ENCODE data around the gene FOXO6. TPM values are rescaled to one million over a fixed set of nuclear protein-coding genes. Genes with fewer than 3 reads are reported as not detected.
A peak's percentile ranks its signal among the peaks of the same experiment; 100 is the strongest.

The FOXO6 gene
- total and polyA plus RNA-seq, 9 of the 15 experiments (the other 6 are each of a cell fraction or from before 2014, with no cell fraction given) = 0.04 to 0.31 (median 0.12) TPM; not detected in 5

DNA sequence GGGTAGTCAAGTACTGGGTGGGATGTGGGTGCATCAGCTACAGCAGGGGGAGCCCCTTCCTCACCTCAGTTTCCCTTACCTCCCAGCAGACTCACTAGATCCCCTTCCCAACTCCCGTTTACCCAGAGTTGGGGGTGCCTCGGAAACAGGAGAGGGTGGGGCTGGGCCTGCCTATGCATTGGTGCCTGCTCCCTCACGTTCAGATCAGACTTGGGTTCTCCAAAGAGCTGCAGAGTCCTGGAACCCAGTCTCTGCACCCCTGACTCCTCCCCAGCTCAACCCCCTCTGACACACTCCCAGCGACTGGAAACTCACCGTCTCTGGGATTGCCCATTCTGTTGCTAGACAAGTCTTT lies 6.0 kb downstream of the FOXO6 start:
- Histone ChIP-seq H3K9ac (ENCODE audit: insufficient read depth in 1 of 2, low read depth in 2 of 2, low read length in 2 of 2) (no peak overlapping the region), H2AFZ (ENCODE audit: low read depth, low read length) (no peak overlapping the region), H3K27me3 (ENCODE audit: control insufficient read depth in 2 of 2, insufficient read depth in 2 of 2, low read length in 2 of 2) (peaks cover 9 to 48% of the 10 kb centered on the region in 2 experiments), H3K79me2 (ENCODE audit: control insufficient read depth, insufficient read depth, low read length) (no peaks in the 10 kb centered on the region), H3K9me1 (ENCODE audit: control insufficient read depth, insufficient read depth, low read length) (no peaks in the 10 kb centered on the region), H3K4me3 (no peak overlapping the region), H3K4me1 (replicated peaks in 1 of 2; ENCODE audit: control insufficient read depth in 2 of 2, insufficient read depth in 2 of 2, low read length in 2 of 2) (peaks cover 9 to 29% of the 10 kb centered on the region in 2 experiments; a peak in 4 of 5 replicates), H3K9me3 (replicated peaks; ENCODE audit: control insufficient read depth, insufficient read depth, low read depth, low read length) (no peaks in the 10 kb centered on the region), H3K4me2 (ENCODE audit: insufficient read depth, low read length) (no peak overlapping the region), H3K27ac (ENCODE audit: extremely low read depth, low read depth, low read length) (no peak overlapping the region), H3K36me3 (ENCODE audit: control insufficient read depth, insufficient read depth, low read length) (no peaks in the 10 kb centered on the region), H4K20me1 (replicated peaks; ENCODE audit: control insufficient read depth, insufficient read depth, low read length) (peaks cover 16% of the 10 kb centered on the region)
- no peak for TF ChIP-seq TRIM28 (IDR thresholded peaks at IDR 0.05)
- 0 out of 2 replicates have a peak, but pooled peaks have one; percentile 10 for TF ChIP-seq TEAD2 (tag; IDR thresholded peaks at IDR 0.05)
- DNase-seq (ENCODE audit: extremely low read depth in 1 of 4, low spot score in 3 of 4) (no peak), FAIRE-seq (no peak), ATAC-seq (no peak)
- ChIA-PET CTCF (ENCODE audit: low intra/inter-chr PET ratio) (no interaction called here), POLR2A (interaction anchor here (0.5 to 0.8 kb wide), 3 partner anchors 10 to 32 kb away, joined by 3 to 4 read pairs (median 4); no protein-coding TSS in a partner anchor)
- BruUV-seq (replicated peaks) = no TSS peak
- in situ Hi-C loops (cut with MboI) (no loop called here), intact Hi-C loops (cut with micrococcal nuclease) (no loop called here)
- 2% methylated on average over 5 of the region's 5 CpGs for WGBS (ENCODE audit: insufficient coverage, low coverage, missing lambda C conversion rate)

DNA sequence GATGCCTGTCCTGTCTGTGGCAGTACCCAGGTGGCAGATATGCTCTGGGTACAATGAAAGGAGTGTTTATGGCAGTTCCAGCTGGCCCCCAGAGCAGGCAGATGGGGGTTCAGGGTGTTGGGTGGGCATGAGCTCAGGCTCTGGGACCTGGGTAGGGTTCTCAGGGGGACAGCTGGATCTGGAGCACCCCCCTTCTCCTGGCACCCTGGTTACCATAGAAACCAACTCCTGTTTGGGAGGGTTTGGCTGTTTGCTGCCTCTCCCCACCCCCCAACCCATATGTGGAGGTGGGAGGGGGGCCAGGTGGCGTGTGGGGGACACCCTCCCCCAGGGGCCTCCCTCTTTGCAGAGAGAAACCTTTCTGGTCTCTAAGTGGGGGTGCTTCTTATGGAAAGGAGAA lies 7.1 kb downstream of the FOXO6 start:
- peaks cover 22% of the 10 kb centered on the region for H4K20me1 ChIP-seq (replicated peaks; ENCODE audit: control insufficient read depth, insufficient read depth, low read length)
- H3K27me3 ChIP-seq (ENCODE audit: control insufficient read depth in 2 of 2, insufficient read depth in 2 of 2, low read length in 2 of 2) = peaks cover 2 to 44% of the 10 kb centered on the region in 2 experiments; a peak in 4 of 5 replicates
- H3K79me2 ChIP-seq (ENCODE audit: control insufficient read depth, insufficient read depth, low read length) = no peaks in the 10 kb centered on the region
- H3K9me3 ChIP-seq (replicated peaks; ENCODE audit: control insufficient read depth, insufficient read depth, low read depth, low read length) = no peaks in the 10 kb centered on the region
- no peaks in the 10 kb centered on the region for H3K9me1 ChIP-seq (ENCODE audit: control insufficient read depth, insufficient read depth, low read length)
- POLR2A ChIA-PET = no interaction called here
- no peak overlapping the region for H3K9ac ChIP-seq (ENCODE audit: insufficient read depth in 1 of 2, low read depth in 2 of 2, low read length in 2 of 2)
- H3K4me1 ChIP-seq (replicated peaks in 1 of 2; ENCODE audit: control insufficient read depth in 2 of 2, insufficient read depth in 2 of 2, low read length in 2 of 2) = peaks cover 10 to 28% of the 10 kb centered on the region in 2 experiments; a peak in 4 of 5 replicates
- in situ Hi-C loops (cut with MboI) (no loop called here), intact Hi-C loops (cut with micrococcal nuclease) (no loop called here)
- no peak overlapping the region for H3K4me2 ChIP-seq (ENCODE audit: insufficient read depth, low read length)
- no peak overlapping the region for H2AFZ ChIP-seq (ENCODE audit: low read depth, low read length)
- ATAC-seq = no peak
- no peak for FAIRE-seq
- no peak overlapping the region for H3K27ac ChIP-seq (ENCODE audit: extremely low read depth, low read depth, low read length)
- no TSS peak for BruUV-seq (replicated peaks)
- TF ChIP-seq ETV6 (IDR thresholded peaks at IDR 0.05; ENCODE audit: borderline replicate concordance in 1 of 2, low read depth in 2 of 2, low read length in 1 of 2) = no peak
- TF ChIP-seq ETV6 (CRISPR knock-in tag; IDR thresholded peaks at IDR 0.05; ENCODE audit: borderline replicate concordance) = no peak
- no peak for TF ChIP-seq ZNF79 (CRISPR knock-in tag; IDR thresholded peaks at IDR 0.05; ENCODE audit: low read depth)
- peak; percentile 70 for TF ChIP-seq RFX1 (IDR thresholded peaks at IDR 0.05)
- no peak overlapping the region for H3K4me3 ChIP-seq
- CTCF ChIA-PET (ENCODE audit: low intra/inter-chr PET ratio) = no interaction called here
- no CpG with 5 or more reads among the region's 1 CpG for WGBS (ENCODE audit: insufficient coverage, low coverage, missing lambda C conversion rate)
- no peaks in the 10 kb centered on the region for H3K36me3 ChIP-seq (ENCODE audit: control insufficient read depth, insufficient read depth, low read length)
- DNase-seq (ENCODE audit: extremely low read depth in 1 of 4, low spot score in 3 of 4) = no peak

All from K562 (cell line).